Tibial nerve (tissue), 4 donors: Measurements from ENCODE around the gene ATP1A1. TPM values are rescaled to one million over a fixed set of nuclear protein-coding genes. Genes with fewer than 3 reads are reported as not detected.

ENCODE experiments used
- DNase-seq, 2 donors: peaks; one replicate each; pipeline ENCODE4 v3.0.0-alpha.2; 2019; ENCODE audit warnings: low spot score in 2 of 2
- H3K27ac ChIP-seq, 4 donors: fragments of 200-600 bp; sonication (generic) in 3 of 4; one replicate each; pipeline ENCODE4 v1.5.1; 2017 to 2019; ENCODE audit warnings: mild to moderate bottlenecking in 1 of 4
- H3K27me3 ChIP-seq, 2 donors: fragments of 200-600 bp; sonication (generic) in 1 of 2; one replicate each; pipeline versions ENCODE4 v1.5.1 to v1.6.0; 2017 to 2019
- H3K36me3 ChIP-seq, 3 donors: fragments of 200-600 bp; sonication (generic); one replicate each; pipeline ENCODE4 v1.5.1; 2018 to 2019
- H3K4me1 ChIP-seq, 4 donors: fragments of 200-600 bp; sonication (generic) in 3 of 4; one replicate each; pipeline ENCODE4 v1.5.1; 2017 to 2019
- H3K4me3 ChIP-seq, 4 donors: fragments of 200-600 bp; sonication (generic) in 3 of 4; one replicate each; pipeline ENCODE4 v1.5.1; 2017 to 2019; ENCODE audit warnings: mild to moderate bottlenecking in 1 of 4, moderate library complexity in 1 of 4
- H3K9me3 ChIP-seq, 4 donors: fragments of 200-600 bp; sonication (generic) in 3 of 4; one replicate each; pipeline ENCODE4 v1.5.1; 2017 to 2019
- CTCF ChIP-seq, 5 experiments: fragments of 200-600 bp in 3 of 5; fragments of 450-650 bp in 2 of 5; sonication (generic) in 3 of 5; IDR thresholded peaks; one replicate each; pipeline ENCODE4 v1.5.1; 2016 to 2019; ENCODE audit warnings: antibody characterized with exemption in 5 of 5, mild to moderate bottlenecking in 3 of 5, moderate library complexity in 2 of 5
- EP300 ChIP-seq, 2 donors: sonication (generic); formaldehyde crosslinking; IDR thresholded peaks; one replicate each; pipeline ENCODE4 v1.6.1; 2017; ENCODE audit warnings: antibody characterized with exemption in 2 of 2, mild to moderate bottlenecking in 1 of 2
- POLR2A ChIP-seq, 2 donors: fragments of 450-650 bp; IDR thresholded peaks; one replicate each; pipeline ENCODE4 v1.6.1; 2017; ENCODE audit warnings: antibody characterized with exemption in 2 of 2, mild to moderate bottlenecking in 2 of 2, moderate library complexity in 2 of 2
- WGBS, 2 donors: methylation state at CpG; one replicate each; pipeline ENCODE4 v1.1.5; 2018; 5-methylcytosine and 5-hydroxymethylcytosine counted together
- total RNA-seq, 4 donors: library from RNA; depleted of rRNA; stranded (reverse); fragments of >200 nt; gene quantifications; one replicate each; pipeline ENCODE4 v1.1.0, GENCODE V29; 2016

ATP1A1 gene
- total RNA-seq, 4 donors from 2014 or later = 226 to 325 (median 267) TPM

- Histone ChIP-seq H3K36me3 (peaks cover 0 to 49% (median 4%) of the 10 kb centered on the region in 3 donors), H3K27me3 (no peaks in the 10 kb centered on the region), H3K27ac (no peak overlapping the region), H3K4me3 (no peak overlapping the region), H3K4me1 (no peaks in the 10 kb centered on the region), H3K9me3 (no peaks in the 10 kb centered on the region)
- 62 to 67% methylated on average over 8 of the region's 8 CpGs for WGBS, 2 donors
- DNase-seq = no peak
- no peak for TF ChIP-seq EP300 (IDR thresholded peaks at IDR 0.05)
- TF ChIP-seq POLR2A (IDR thresholded peaks at IDR 0.05) = no peak
- no peak for TF ChIP-seq CTCF (IDR thresholded peaks at IDR 0.05)
Observed at GRCh38 chr1:116409751-116410191, 36.7 kb downstream of the ATP1A1 start.

- no peak for TF ChIP-seq POLR2A (IDR thresholded peaks at IDR 0.05)
- no peak for TF ChIP-seq CTCF (IDR thresholded peaks at IDR 0.05)
- TF ChIP-seq EP300 (IDR thresholded peaks at IDR 0.05) = no peak
- 64 to 81% methylated on average over 2 of the region's 2 CpGs for WGBS, 2 donors
- Histone ChIP-seq H3K27me3 (no peaks in the 10 kb centered on the region), H3K27ac (no peak overlapping the region), H3K9me3 (no peaks in the 10 kb centered on the region), H3K36me3 (peaks cover 0 to 27% (median 0%) of the 10 kb centered on the region in 3 donors), H3K4me3 (no peak overlapping the region), H3K4me1 (peaks cover 0 to 15% (median 0%) of the 10 kb centered on the region in 4 donors)
- no peak for DNase-seq
Observed at GRCh38 chr1:116411784-116412479, 38.9 kb downstream of the ATP1A1 start.

GRCh38 chr1:116412480-116412798 lies 39.4 kb downstream of the ATP1A1 start:
- no peak overlapping the region for H3K27ac ChIP-seq
- no peaks in the 10 kb centered on the region for H3K27me3 ChIP-seq
- no peak overlapping the region for H3K4me3 ChIP-seq
- peaks cover 0 to 20% (median 2%) of the 10 kb centered on the region in 4 donors for H3K4me1 ChIP-seq
- peaks cover 0 to 22% (median 0%) of the 10 kb centered on the region in 3 donors for H3K36me3 ChIP-seq
- TF ChIP-seq EP300 (IDR thresholded peaks at IDR 0.05) = no peak
- TF ChIP-seq POLR2A (IDR thresholded peaks at IDR 0.05) = no peak
- TF ChIP-seq CTCF (IDR thresholded peaks at IDR 0.05) = no peak
- 94% methylated on average over 2 of the region's 2 CpGs for WGBS, 2 donors
- DNase-seq = no peak
- H3K9me3 ChIP-seq = no peaks in the 10 kb centered on the region

GRCh38 chr1:116412898-116413297 lies 39.9 kb downstream of the ATP1A1 start:
- H3K4me3 ChIP-seq = no peak overlapping the region
- no peak for TF ChIP-seq POLR2A (IDR thresholded peaks at IDR 0.05)
- no peak for TF ChIP-seq CTCF (IDR thresholded peaks at IDR 0.05)
- TF ChIP-seq EP300 (IDR thresholded peaks at IDR 0.05) = no peak
- no peaks in the 10 kb centered on the region for H3K27me3 ChIP-seq
- peaks cover 0 to 24% (median 7%) of the 10 kb centered on the region in 4 donors for H3K4me1 ChIP-seq
- H3K27ac ChIP-seq = no peak overlapping the region
- H3K9me3 ChIP-seq = no peaks in the 10 kb centered on the region
- no peak for DNase-seq
- H3K36me3 ChIP-seq = peaks cover 0 to 18% (median 0%) of the 10 kb centered on the region in 3 donors
- WGBS, 2 donors = 91 to 92% methylated on average over 3 of the region's 3 CpGs

GRCh38 chr1:116413414-116413813 lies 40.4 kb downstream of the ATP1A1 start:
- H3K27me3 ChIP-seq = no peaks in the 10 kb centered on the region
- TF ChIP-seq CTCF (IDR thresholded peaks at IDR 0.05) (no peak), EP300 (IDR thresholded peaks at IDR 0.05) (no peak), POLR2A (IDR thresholded peaks at IDR 0.05) (no peak)
- H3K4me3 ChIP-seq = no peak overlapping the region
- no peak overlapping the region for H3K27ac ChIP-seq
- H3K36me3 ChIP-seq = peaks cover 0 to 13% (median 0%) of the 10 kb centered on the region in 3 donors
- no peak for DNase-seq
- no peaks in the 10 kb centered on the region for H3K9me3 ChIP-seq
- 64 to 88% methylated on average over 2 of the region's 2 CpGs for WGBS, 2 donors
- peaks cover 0 to 28% (median 8%) of the 10 kb centered on the region in 4 donors for H3K4me1 ChIP-seq
